Stimulated activated CD8-positive, alpha-beta memory T cell treated with anti-CD3 and anti-CD28 coated beads, Interleukin-12 subunit alpha, Interleukin-12 subunit beta, amount 100 ng/mL, for 24 hours (primary cell): ENCODE measurements around the gene ABHD16A.
A peak's percentile ranks its signal among the peaks of the same experiment; 100 is the strongest.

Experiments used
- DNase-seq: peaks from one replicate; pipeline ENCODE4 v3.0.0-alpha.2; 2020; ENCODE audit errors: extremely low read depth

Gene ABHD16A

DNA sequence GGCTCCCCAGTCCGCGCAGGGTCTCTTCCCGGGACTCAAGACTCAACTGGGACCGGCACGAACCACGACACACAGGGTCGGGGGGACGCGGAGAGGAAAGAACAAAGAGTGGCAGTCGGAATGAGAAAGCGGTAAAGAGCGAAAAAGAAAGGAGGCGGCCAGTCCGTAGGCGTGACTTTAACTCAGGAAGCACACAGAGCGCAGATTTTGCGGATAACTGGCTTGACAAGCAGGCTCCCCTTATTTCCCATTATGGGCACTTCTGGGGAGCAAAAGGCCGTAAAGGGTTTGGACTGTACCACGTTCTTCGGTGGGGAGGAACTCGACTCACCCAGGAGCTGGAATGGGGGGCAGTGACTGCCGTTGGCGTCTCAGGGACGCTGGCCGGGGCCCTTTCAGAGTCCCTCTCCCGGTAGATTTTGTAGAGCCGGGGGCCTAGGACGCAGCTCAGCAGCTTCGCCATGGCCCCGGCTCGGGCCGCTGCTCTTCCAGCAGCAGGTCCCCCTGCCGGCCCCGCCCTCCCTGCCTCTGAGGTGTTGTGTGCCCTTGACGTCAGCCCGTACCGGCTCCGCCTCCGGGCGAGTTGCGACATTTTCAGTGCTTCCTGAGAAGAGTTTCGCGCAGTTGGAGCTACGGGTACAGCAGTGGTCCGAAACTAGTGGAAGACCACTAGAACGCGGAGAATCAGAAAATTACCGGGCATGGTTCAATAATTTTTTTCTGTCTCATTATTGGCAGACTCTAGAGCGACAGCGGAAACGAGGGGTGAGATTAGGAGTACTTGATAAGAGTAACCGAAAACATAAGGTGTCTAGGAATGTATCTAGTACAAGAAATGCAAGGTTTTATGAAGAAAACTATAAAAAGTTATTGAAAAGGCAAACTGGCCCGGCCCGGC, at the start of gene ABHD16A:
Gene ABHD16A (minus strand): TSS at position 506 of the 898 bp plus-strand sequence. CDS start 43 bp downstream, at position 463.
- peak; percentile 90 for DNase-seq

DNA sequence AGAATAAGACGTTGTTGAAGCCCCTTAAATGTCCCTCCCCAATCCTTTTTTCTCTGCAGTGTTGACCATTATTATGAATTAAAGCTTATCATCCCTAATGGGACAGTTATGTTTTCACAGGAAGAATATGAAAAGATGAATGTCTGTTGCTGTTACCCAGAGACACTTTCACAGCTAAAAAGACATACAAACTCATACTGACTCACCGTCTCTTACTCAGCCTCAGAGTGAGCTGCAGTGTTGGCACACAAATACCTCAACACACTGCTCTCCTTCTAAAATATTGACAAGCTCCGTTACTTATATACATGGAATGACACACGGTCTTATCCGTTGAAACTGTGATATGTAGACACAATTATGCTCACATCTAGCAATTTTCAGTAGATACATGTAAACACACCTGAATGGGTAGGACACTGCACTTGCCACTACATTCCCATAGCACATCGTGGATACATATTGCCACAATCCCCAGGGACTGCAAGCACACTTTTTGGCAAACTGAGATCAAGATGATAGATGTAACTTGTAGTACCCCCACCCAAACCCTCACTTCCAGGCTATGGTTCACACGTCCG, 49.7 kb upstream of the ABHD16A start:
- no peak for DNase-seq

- no peak for DNase-seq
Measured at GRCh38 chr6:31750411-31751022, 47.4 kb upstream of the ABHD16A start.

GRCh38 chr6:31749301-31750036, 46.3 kb upstream of the ABHD16A start:
- no peak for DNase-seq

GRCh38 chr6:31744422-31744821, 41.3 kb upstream of the ABHD16A start:
- no peak for DNase-seq

- DNase-seq = no peak
Measured at GRCh38 chr6:31742894-31743293, 39.8 kb upstream of the ABHD16A start.

GRCh38 chr6:31741815-31742214, 38.7 kb upstream of the ABHD16A start:
- no peak for DNase-seq

GRCh38 chr6:31740397-31741223, 37.5 kb upstream of the ABHD16A start:
- DNase-seq = no peak

- DNase-seq = peak; percentile 84
Measured at GRCh38 chr6:31739639-31740396, 36.7 kb upstream of the ABHD16A start, which contains the start of gene MSH5. Gene MSH5 (plus strand): TSS chr6:31740005. CDS start chr6:31740467, 462 bp downstream.

- DNase-seq = peak; percentile 37
Measured at GRCh38 chr6:31737991-31738979, 35.2 kb upstream of the ABHD16A start.

DNA sequence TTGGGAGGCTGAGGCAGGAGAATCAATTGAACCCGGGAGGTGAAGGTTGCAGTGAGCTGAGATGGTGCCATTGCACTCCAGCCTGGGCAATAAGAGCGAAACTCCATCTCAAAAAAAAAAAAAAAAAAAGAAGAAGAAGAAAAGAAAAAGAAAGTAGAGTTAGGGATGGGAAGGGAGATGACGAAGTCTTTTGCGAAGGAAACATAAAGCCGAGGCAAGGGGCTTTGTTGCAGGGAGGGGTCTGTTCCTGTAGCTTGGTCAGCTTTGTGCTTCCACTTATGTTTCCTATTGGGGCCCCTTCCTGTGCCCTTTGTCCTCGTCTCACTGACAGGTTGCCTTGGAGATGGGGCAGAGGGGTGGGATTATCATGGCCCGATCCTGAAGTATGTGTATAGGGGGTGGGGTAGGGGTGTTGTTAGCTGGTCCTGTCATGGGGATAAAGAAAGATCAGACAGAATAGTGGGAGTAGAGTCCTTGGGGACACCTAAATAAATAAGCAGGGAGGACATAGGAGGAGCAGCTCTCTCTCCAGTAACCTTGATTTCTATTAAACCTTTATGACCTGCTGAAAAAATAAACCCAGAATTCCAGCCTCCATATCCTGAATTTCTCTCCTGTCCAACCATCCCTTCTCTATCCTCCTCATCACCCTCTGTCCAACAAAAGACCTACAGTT, 34.3 kb upstream of the ABHD16A start:
- no peak for DNase-seq

DNA sequence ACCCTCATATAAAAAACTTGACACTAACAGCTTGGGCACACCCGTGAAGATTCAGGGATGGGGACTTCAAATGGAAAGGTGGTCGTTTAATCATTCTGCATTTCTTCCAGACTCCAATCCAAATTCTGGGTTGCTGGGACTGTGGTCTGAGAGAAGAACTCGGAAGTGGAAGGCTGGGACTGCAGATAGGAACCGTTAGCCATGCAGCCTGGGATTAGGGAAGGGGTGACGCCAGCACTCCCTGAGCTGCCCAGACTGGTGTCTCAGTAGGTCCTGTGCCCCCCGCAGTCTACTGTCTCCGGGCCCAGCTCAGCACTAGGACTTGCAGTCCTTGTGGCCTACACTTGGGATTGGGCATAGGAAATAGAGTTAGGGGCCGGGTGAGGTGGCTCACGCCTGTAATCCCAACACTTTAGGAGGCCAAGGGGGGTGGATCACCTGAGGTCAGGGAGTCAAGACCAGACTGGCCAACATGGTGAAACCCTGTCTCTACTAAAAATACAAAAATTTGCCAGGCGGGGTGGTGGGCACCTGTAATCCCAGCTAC, 33.7 kb upstream of the ABHD16A start:
- no peak for DNase-seq

DNA sequence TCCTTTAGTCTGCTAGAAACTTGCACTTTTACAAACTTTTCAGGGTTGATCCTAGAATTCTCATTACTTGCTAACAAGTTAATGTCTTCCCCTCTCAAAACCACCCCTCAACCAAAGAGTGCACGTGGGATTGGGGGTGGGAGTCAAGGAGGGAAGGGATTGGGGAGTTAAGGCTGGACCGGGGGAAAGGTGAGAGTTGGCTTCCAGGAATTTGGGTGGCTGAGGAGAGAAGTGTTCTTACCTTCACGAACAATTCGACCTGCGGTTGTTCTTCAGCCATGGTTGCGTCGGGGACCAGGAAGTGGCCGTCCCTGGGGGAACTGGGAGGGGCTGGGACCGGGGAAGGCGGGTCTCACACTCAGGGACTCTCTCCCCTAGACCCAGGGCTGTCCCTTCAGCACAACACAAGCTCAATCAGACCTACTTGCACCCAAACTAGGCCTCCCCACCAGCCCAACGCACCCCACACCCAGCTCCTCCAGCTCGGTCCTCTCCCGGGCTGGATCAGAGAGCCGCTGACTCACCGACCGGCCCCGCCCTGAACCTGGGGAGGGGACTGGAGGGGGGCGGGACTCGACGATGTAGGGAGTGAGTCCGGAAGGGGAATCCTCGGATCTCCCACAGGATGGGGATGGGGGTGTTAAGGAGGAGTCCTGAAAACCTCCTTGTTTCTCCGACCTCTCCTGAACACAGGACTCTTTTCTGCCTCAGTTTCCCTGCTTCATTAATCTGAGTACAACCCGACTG, 33.1 kb upstream of the ABHD16A start, which contains the start of gene CLIC1:
Gene CLIC1 (minus strand): TSS at position 510 of the 747 bp plus-strand sequence. CDS start 230 bp downstream, at position 280.
- DNase-seq = peak; percentile 49

- no peak for DNase-seq
Measured at GRCh38 chr6:31734821-31735406, 31.8 kb upstream of the ABHD16A start.

- no peak for DNase-seq
Measured at GRCh38 chr6:31734247-31734820, 31.2 kb upstream of the ABHD16A start.

DNA sequence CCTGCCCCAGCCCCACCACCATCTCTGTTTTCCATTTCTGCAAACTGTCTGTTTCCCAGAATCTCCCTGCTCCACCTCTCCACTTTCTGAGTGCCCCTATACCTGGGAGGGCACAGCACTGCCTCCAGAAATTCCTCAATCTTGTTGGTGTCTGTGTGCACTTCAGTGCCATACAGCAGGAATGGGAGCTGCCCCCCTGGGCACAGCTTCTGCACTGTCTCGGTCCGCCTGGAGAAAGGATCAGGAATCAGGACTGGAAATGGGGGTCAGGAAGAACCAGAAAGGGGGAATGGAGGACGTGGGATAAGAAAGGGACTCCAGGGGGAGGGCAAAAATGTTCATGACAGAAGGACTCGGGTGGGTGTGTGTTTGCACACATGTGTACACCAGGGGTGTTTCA, 30.6 kb upstream of the ABHD16A start:
- no peak for DNase-seq

DNA sequence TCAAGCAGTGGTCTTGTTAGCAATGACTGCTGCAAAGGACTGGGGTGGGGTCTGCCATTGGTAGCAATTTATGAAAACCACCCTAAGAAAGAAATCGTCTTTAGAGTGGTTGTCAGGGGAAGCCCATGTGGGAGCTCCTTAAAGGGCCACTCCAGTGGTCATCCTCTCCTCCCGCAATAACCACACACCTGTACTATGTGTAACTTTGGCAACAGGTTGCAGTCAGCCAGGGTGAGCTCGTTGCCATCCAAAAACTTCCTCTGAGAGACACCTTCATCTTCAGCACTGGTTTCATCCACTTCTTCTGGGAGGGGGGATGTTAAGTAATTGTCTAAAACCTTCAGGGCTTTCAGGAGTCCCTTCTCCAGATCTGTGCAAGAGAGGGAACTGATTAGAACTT, 28.9 kb upstream of the ABHD16A start:
- DNase-seq = no peak
